Measurements from ENCODE around the gene GNAL.

GNAL gene

GRCh38 chr18:11739893-11740292 is 50.8 kb downstream of the GNAL start:
- H3K27me3 ChIP-seq (ENCODE audit: insufficient read depth, low read length, poor library complexity): peaks cover 28% of the 10 kb centered on the region
- DNase-seq: no peak
- H3K79me2 ChIP-seq (ENCODE audit: insufficient read depth, low read length): no peaks in the 10 kb centered on the region
- no peak overlapping the region for H2AFZ ChIP-seq (ENCODE audit: low read depth, low read length)
- no peak overlapping the region for H3K4me2 ChIP-seq (ENCODE audit: insufficient read depth, low read length)
- no peaks in the 10 kb centered on the region for H4K20me1 ChIP-seq (ENCODE audit: insufficient read depth, low read length)
- no peak for ATAC-seq (ENCODE audit: insufficient read depth, low read depth)
- no peak overlapping the region for H3K9ac ChIP-seq (ENCODE audit: low read depth, low read length)
- H3K4me3 ChIP-seq (ENCODE audit: low read depth in 1 of 2, low read length in 2 of 2): no peak overlapping the region
- no peak overlapping the region for H3K27ac ChIP-seq (ENCODE audit: low read length)
- no peaks in the 10 kb centered on the region for H3K36me3 ChIP-seq (ENCODE audit: insufficient read depth, low read length)
- H3K4me1 ChIP-seq (ENCODE audit: insufficient read depth, low read length): no peaks in the 10 kb centered on the region
- no peak for TF ChIP-seq EZH2 (IDR thresholded peaks at IDR 0.05; ENCODE audit: borderline replicate concordance, low read depth, low read length, severe bottlenecking)
- TF ChIP-seq, protein P1, sequence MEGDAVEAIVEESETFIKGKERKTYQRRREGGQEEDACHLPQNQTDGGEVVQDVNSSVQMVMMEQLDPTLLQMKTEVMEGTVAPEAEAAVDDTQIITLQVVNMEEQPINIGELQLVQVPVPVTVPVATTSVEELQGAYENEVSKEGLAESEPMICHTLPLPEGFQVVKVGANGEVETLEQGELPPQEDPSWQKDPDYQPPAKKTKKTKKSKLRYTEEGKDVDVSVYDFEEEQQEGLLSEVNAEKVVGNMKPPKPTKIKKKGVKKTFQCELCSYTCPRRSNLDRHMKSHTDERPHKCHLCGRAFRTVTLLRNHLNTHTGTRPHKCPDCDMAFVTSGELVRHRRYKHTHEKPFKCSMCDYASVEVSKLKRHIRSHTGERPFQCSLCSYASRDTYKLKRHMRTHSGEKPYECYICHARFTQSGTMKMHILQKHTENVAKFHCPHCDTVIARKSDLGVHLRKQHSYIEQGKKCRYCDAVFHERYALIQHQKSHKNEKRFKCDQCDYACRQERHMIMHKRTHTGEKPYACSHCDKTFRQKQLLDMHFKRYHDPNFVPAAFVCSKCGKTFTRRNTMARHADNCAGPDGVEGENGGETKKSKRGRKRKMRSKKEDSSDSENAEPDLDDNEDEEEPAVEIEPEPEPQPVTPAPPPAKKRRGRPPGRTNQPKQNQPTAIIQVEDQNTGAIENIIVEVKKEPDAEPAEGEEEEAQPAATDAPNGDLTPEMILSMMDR (IDR thresholded peaks at IDR 0.05; ENCODE audit: borderline replicate concordance, extremely low read depth, low read length, poor library complexity, severe bottlenecking): no peak
- H3K9me3 ChIP-seq (ENCODE audit: insufficient read depth, low read length, severe bottlenecking): no peaks in the 10 kb centered on the region

- TF ChIP-seq, protein P1 (IDR thresholded peaks at IDR 0.05; ENCODE audit: borderline replicate concordance, extremely low read depth, low read length, poor library complexity, severe bottlenecking): no peak
- TF ChIP-seq EZH2 (IDR thresholded peaks at IDR 0.05; ENCODE audit: borderline replicate concordance, low read depth, low read length, severe bottlenecking): no peak
- Histone ChIP-seq H3K79me2 (ENCODE audit: insufficient read depth, low read length) (no peaks in the 10 kb centered on the region), H3K27me3 (ENCODE audit: insufficient read depth, low read length, poor library complexity) (peaks cover 28% of the 10 kb centered on the region), H3K9me3 (ENCODE audit: insufficient read depth, low read length, severe bottlenecking) (no peaks in the 10 kb centered on the region), H3K9ac (ENCODE audit: low read depth, low read length) (no peak overlapping the region), H3K4me1 (ENCODE audit: insufficient read depth, low read length) (no peaks in the 10 kb centered on the region), H3K4me2 (ENCODE audit: insufficient read depth, low read length) (no peak overlapping the region), H3K27ac (ENCODE audit: low read length) (no peak overlapping the region), H3K36me3 (ENCODE audit: insufficient read depth, low read length) (no peaks in the 10 kb centered on the region), H2AFZ (ENCODE audit: low read depth, low read length) (no peak overlapping the region), H3K4me3 (ENCODE audit: low read depth in 1 of 2, low read length in 2 of 2) (no peak overlapping the region), H4K20me1 (ENCODE audit: insufficient read depth, low read length) (no peaks in the 10 kb centered on the region)
- ATAC-seq (ENCODE audit: insufficient read depth, low read depth): no peak
- DNase-seq: no peak
These were observed 51.4 kb downstream of the GNAL start for GRCh38 chr18:11740461-11740860.

DNA sequence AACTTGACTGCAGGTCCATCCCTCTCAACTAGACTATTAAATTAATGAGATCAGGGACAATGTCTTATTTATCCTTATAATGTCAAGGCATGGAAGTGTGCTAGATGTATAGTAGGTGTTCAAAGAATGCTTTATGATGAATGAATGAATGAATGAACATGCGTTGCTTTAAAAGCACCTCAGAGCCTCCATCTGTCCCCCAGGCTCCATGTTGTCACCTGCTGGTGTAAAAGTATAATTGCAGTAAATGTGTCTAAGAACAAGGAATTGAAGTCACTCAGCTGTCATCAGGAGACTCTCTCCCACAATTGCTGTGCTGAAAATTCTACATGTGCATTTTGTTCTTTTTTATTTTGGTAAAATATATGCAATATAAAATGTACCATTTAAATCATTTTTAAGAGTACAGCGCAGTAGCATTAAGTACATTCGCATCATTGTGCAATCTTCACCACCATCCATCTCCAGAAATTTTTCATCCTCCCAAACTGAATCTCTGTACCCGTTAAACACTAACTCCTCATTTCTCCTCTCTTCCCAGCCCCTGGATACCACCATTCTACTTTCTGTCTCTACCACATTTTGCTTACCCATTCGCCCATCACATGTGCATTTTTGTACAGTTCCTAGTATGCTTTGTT is 52.6 kb downstream of the GNAL start:
- H3K9ac ChIP-seq (ENCODE audit: low read depth, low read length): no peak overlapping the region
- DNase-seq (no peak), ATAC-seq (ENCODE audit: insufficient read depth, low read depth) (peak; percentile 72)
- H2AFZ ChIP-seq (ENCODE audit: low read depth, low read length): no peak overlapping the region
- no peaks in the 10 kb centered on the region for H3K79me2 ChIP-seq (ENCODE audit: insufficient read depth, low read length)
- no peak for TF ChIP-seq EZH2 (IDR thresholded peaks at IDR 0.05; ENCODE audit: borderline replicate concordance, low read depth, low read length, severe bottlenecking)
- TF ChIP-seq, protein P1 (IDR thresholded peaks at IDR 0.05; ENCODE audit: borderline replicate concordance, extremely low read depth, low read length, poor library complexity, severe bottlenecking): peak; percentile 69
- H3K27ac ChIP-seq (ENCODE audit: low read length): no peak overlapping the region
- no peak overlapping the region for H3K4me2 ChIP-seq (ENCODE audit: insufficient read depth, low read length)
- H3K27me3 ChIP-seq (ENCODE audit: insufficient read depth, low read length, poor library complexity): peaks cover 25% of the 10 kb centered on the region
- no peaks in the 10 kb centered on the region for H4K20me1 ChIP-seq (ENCODE audit: insufficient read depth, low read length)
- H3K4me1 ChIP-seq (ENCODE audit: insufficient read depth, low read length): no peaks in the 10 kb centered on the region
- no peaks in the 10 kb centered on the region for H3K36me3 ChIP-seq (ENCODE audit: insufficient read depth, low read length)
- no peak overlapping the region for H3K4me3 ChIP-seq (ENCODE audit: low read depth in 1 of 2, low read length in 2 of 2)
- H3K9me3 ChIP-seq (ENCODE audit: insufficient read depth, low read length, severe bottlenecking): no peaks in the 10 kb centered on the region

Data from DND-41 (cell line).